Renal cortex interstitium (tissue), 11 donors: ENCODE measurements around the gene RPS26. TPM values are rescaled to one million over a fixed set of nuclear protein-coding genes. Genes with fewer than 3 reads are reported as not detected.

Source experiments
- DNase-seq, 11 donors: peaks; one replicate each; pipeline ENCODE4 v3.0.0-alpha.2; 2013; ENCODE audit warnings: low read depth in 9 of 11, low spot score in 4 of 11; ENCODE audit errors: extremely low read depth in 1 of 11
- polyA plus RNA-seq, 3 donors: library from polyadenylated mRNA; unstranded; fragments of 120-200 nt; gene quantifications; one replicate each; pipeline ENCODE4 v1.2.1, GENCODE V29; 2013; ENCODE audit not compliant: insufficient read length in 3 of 3

RPS26 gene
- polyA plus RNA-seq, 3 donors: 121 to 498 (median 375) TPM

GRCh38 chr12:56087220-56087619 is 45.5 kb downstream of the RPS26 start:
- no peak for DNase-seq

Other genes starting within 250 kb of the RPS26 start
- 100 to 1,000 TPM in 2 of 3 donors, 10 to 100 TPM in 1; 97.2 to 143 (median 119) TPM for gene SARNP, start 224.2 kb upstream of the RPS26 start, polyA plus RNA-seq
- gene ORMDL2, start 223.9 kb upstream of the RPS26 start, polyA plus RNA-seq: 10 to 100 TPM; 33.7 to 34.7 (median 34.0) TPM
- 10 to 100 TPM; 40.3 to 46.0 (median 41.7) TPM for gene DNAJC14, start 212.3 kb upstream of the RPS26 start, polyA plus RNA-seq
- gene MMP19, start 199.0 kb upstream of the RPS26 start, polyA plus RNA-seq: 1 to 10 TPM in 1 of 3 donors, under 1 TPM in 2; 0.68 to 1.4 (median 0.72) TPM
- gene PYM1, start 114.0 kb upstream of the RPS26 start, polyA plus RNA-seq: 10 to 100 TPM; 32.3 to 40.0 (median 37.5) TPM
- gene DGKA, start 110.8 kb upstream of the RPS26 start, polyA plus RNA-seq: 10 to 100 TPM; 15.5 to 22.8 (median 19.9) TPM
- gene PMEL, start 75.9 kb upstream of the RPS26 start, polyA plus RNA-seq: 1 to 10 TPM; 3.1 to 5.3 (median 3.4) TPM
- gene CDK2, start 75.1 kb upstream of the RPS26 start, polyA plus RNA-seq: 10 to 100 TPM; 59.1 to 65.3 (median 64.1) TPM
- gene RAB5B, start 67.8 kb upstream of the RPS26 start, polyA plus RNA-seq: 100 to 1,000 TPM; 148 to 170 (median 158) TPM
- gene SUOX, start 44.6 kb upstream of the RPS26 start, polyA plus RNA-seq: 10 to 100 TPM; 43.0 to 54.2 (median 47.8) TPM
- gene IKZF4, start 20.9 kb upstream of the RPS26 start, polyA plus RNA-seq: 10 to 100 TPM; 16.5 to 21.1 (median 16.6) TPM
- gene ERBB3, start 38.2 kb downstream of the RPS26 start, polyA plus RNA-seq: 100 to 1,000 TPM in 1 of 3 donors, 10 to 100 TPM in 2; 73.5 to 119 (median 96.1) TPM
- 100 to 1,000 TPM; 138 to 175 (median 171) TPM for gene PA2G4, start 62.6 kb downstream of the RPS26 start, polyA plus RNA-seq
- 1,000 to 10,000 TPM; 4,378 to 5,767 (median 5,294) TPM for gene RPL41, start 74.7 kb downstream of the RPS26 start, polyA plus RNA-seq
- gene ZC3H10, start 76.3 kb downstream of the RPS26 start, polyA plus RNA-seq: 1 to 10 TPM; 5.1 to 6.5 (median 5.8) TPM
- gene ESYT1, start 86.3 kb downstream of the RPS26 start, polyA plus RNA-seq: 10 to 100 TPM; 73.7 to 87.2 (median 78.8) TPM
- 100 to 1,000 TPM; 164 to 191 (median 165) TPM for gene MYL6B, start 110.7 kb downstream of the RPS26 start, polyA plus RNA-seq
- 1,000 to 10,000 TPM; 1,550 to 2,060 (median 1,865) TPM for gene MYL6, start 116.4 kb downstream of the RPS26 start, polyA plus RNA-seq
- gene SMARCC2, start 147.6 kb downstream of the RPS26 start, polyA plus RNA-seq: 100 to 1,000 TPM; 130 to 141 (median 134) TPM
- gene RNF41, start 180.0 kb downstream of the RPS26 start, polyA plus RNA-seq: 10 to 100 TPM; 43.4 to 44.4 (median 44.1) TPM
- gene NABP2, start 182.4 kb downstream of the RPS26 start, polyA plus RNA-seq: 10 to 100 TPM; 27.4 to 33.1 (median 28.9) TPM
- gene SLC39A5, start 188.1 kb downstream of the RPS26 start, polyA plus RNA-seq: 10 to 100 TPM; 50.6 to 79.4 (median 62.5) TPM
- gene ANKRD52, start 216.5 kb downstream of the RPS26 start, polyA plus RNA-seq: 10 to 100 TPM; 29.8 to 38.7 (median 34.0) TPM
- gene COQ10A, start 225.0 kb downstream of the RPS26 start, polyA plus RNA-seq: 10 to 100 TPM; 14.4 to 22.1 (median 19.0) TPM